HG03521 (cell line): Measurements from ENCODE around the gene ZNF155.
A peak's percentile ranks its signal among the peaks of the same experiment; 100 is the strongest.

Experiments
- ATAC-seq: cut with Tn5 transposase; IDR thresholded peaks from one replicate; pipeline ENCODE4 v1.9.1; 2021; ENCODE audit warnings: mild to moderate bottlenecking, moderate library complexity; ENCODE audit not compliant: unreplicated experiment

The ZNF155 gene

GRCh38 chr19:44003461-44004009, 19.5 kb downstream of the ZNF155 start:
- no peak for ATAC-seq

DNA sequence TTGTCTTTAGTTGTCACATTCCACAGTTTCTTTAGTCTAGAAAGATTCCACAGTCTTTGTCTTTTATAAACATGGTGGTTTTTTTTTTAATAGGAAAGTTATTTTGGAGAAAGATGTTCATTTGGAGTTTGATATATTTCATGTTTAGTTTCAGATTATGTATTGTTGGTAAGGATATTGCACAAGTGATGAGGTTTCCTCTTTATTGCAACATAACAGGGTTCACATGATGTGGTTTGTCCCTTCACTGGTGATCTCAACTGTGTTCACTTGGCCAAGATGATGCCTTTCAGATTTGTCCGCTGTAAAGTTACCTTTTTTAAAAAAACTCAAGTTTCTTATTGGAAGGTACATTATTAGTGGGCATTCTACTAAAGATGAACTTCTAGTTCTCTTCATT, 22.0 kb downstream of the ZNF155 start:
- no peak for ATAC-seq

DNA sequence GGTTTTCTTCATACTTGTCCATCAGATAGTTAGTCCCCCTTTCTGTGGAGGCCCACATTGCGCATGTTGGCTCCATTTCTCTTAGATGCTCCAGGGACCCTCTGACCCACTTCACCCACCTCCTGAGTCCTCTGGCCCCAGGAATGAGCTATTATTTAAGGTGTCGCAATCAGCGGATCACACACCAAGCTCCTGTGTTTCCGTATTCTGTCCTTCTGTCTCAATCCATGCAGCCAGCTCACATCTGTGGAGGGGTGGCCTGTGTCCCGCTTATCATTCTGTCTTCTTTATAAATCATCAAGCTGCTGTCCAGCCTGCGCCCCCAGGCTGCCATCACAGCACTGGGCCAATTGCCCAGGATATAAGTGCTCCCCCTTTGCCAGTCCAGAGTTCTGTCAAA, 23.5 kb downstream of the ZNF155 start:
- no peak for ATAC-seq

- ATAC-seq: no peak
Observed at GRCh38 chr19:44010468-44010867, 26.5 kb downstream of the ZNF155 start.

- ATAC-seq: no peak
Observed at GRCh38 chr19:44019498-44019897, 35.5 kb downstream of the ZNF155 start.

DNA sequence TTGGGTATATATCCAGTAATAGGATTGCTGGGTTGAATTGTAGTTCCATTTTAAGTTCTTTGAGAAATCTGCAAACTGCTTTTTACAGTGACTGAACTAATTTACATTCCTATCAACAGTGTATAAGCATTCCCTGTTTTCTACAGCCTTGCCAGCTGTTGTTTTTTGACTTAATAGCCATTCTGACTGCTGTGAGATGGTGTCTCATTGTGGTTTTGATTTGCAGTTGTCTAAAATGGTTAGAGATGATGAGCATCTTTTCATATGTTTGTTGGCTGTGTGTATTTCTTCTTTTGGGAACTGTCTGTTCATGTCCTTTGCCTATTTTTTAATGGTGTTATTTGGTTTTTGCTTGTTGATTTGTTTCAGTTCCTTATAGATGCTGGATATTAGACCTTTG, 37.2 kb downstream of the ZNF155 start:
- ATAC-seq: no peak

GRCh38 chr19:44024900-44025216, 40.9 kb downstream of the ZNF155 start:
- ATAC-seq: no peak

- peak; percentile 80 for ATAC-seq
Observed at GRCh38 chr19:44025217-44025936, 41.4 kb downstream of the ZNF155 start, which contains the start of gene ZNF222. Gene ZNF222 (plus strand): TSS chr19:44025379. CDS start chr19:44025437, 58 bp downstream.

GRCh38 chr19:44026622-44027021, 42.6 kb downstream of the ZNF155 start:
- ATAC-seq: no peak

DNA sequence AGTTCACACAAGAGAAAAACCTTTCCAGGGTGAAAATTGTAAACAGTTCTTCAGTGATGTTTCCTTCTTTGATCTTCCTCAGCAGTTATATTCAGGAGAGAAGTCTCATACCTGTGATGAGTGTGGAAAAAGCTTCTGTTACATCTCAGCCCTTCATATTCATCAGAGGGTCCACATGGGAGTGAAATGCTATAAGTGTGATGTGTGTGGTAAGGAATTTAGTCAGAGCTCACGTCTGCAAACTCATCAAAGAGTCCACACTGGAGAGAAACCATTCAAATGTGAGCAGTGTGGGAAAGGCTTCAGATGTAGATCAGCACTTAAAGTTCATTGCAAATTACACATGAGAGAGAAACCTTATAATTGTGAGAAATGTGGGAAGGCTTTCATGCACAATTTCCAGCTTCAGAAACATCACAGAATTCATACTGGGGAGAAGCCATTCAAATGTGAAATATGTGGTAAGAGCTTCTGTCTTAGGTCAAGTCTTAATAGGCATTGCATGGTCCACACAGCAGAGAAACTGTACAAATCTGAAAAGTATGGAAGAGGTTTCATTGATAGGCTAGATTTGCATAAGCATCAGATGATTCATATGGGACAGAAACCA, 48.1 kb downstream of the ZNF155 start:
- no peak for ATAC-seq

GRCh38 chr19:44042147-44042546, 58.2 kb downstream of the ZNF155 start:
- ATAC-seq: no peak
